Activated CD8-positive, alpha-beta memory T cell treated with anti-CD3 and anti-CD28 coated beads, Interleukin-2, amount 50 U/mL, for 1 hour (primary cell): ENCODE results near the gene ST3GAL4.
"Not testable (repeated sequence)": the region's sequence is repeated elsewhere in the genome, so short reads cannot be mapped to it uniquely, and the experiment has no call there.

Experiments
- DNase-seq: peaks from one replicate; pipeline ENCODE4 v3.0.0-alpha.2; 2020; ENCODE audit errors: extremely low read depth

Gene ST3GAL4

DNA sequence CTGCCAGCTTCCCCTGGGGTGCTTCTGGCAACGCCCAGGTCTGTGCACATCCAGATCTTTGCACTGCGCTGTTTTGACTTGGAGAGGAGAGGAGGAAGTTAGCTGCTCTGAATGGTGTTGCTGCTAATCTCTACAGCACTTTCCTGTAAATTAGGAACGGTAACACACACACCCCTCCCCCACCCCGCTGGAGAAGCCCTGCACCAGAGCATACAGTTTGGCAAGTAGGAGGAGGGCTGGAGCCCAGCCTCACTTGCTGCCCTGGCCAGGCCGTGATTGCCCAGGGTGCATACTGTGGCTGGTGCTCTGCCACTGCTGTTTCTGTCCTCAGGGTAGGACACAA is 31.2 kb downstream of the ST3GAL4 start:
- DNase-seq: not testable (repeated sequence)

DNA sequence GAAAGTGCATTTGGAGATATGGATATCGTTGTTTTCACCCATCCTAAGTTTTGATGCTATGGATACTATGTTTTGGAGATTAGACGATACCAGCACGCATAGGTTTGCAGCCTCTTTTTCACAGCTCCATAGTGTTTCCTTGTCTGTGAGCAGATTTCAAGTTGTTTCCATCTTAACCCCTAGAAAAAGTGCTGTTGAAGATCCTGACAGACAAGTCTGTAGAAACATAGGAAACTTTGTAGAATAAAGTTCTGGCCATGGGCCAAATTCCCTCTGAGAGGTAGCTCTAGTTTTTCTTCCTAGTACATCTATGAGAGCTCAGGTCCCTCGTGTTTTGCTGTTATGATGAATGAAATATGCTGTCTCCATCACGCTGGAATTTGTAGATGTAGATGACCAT is 32.4 kb downstream of the ST3GAL4 start:
- DNase-seq: no peak

DNA sequence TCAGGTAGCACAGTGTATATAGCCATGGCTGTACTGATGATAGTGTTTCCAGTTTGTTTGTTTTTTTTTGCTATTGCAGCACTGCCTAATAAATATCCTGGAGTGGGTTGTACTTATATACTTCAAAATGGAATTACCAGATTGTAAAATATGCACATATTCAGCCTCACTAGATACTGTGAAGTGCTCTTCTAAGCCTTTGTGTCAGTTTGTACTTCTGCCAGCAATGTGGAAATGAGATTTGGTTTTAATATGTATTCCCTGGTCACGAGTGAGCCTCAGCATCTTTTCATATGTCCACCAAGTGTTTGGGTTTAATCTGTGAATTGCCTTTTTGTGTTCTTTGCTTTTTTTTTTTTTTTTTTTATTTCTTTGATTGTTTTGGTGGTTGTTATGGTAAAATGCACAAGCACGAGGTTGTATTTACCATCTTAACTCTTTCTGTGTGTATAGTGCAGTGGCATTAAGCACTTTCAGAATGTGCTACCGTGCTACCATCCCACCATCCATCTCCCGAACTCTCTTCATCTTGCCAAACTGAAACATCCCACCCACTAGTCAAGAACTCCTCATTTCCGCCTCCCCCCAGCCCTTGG is 34.9 kb downstream of the ST3GAL4 start:
- no peak for DNase-seq

DNA sequence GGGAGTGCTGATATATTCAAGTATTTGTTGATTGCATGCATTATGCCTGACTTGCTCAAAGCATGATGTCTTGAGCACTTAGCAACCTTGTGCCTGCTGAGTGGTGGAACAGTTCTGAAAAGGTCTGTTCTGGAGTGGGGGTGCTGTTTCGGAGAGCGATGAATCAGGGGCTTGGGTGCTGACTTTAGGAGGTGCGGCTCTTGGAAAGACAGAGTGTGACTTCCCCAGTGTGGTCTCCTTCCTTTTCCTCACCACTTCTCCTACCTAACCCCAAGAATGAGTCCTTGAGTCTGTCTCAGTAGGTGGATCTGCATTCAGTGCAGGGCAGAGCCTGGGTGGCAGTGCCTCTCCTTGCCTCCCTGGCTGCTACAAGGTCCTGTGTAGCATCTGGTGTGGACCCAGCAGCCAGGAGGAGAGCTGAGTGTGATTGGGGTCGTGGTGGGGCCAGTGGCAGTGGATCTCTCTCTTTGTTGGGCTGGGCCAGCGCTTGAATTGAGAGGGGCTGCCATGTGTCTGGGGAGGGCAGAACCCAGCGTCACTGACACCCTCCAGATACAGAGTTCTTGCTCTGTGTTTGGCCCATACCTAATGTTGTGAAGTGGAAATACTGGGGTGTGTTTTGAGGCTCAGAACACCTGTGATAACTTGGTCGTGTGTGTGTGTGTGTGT is 35.9 kb downstream of the ST3GAL4 start:
- DNase-seq: no peak

- no peak for DNase-seq
Observed at GRCh38 chr11:126391970-126392632, 36.6 kb downstream of the ST3GAL4 start.

DNA sequence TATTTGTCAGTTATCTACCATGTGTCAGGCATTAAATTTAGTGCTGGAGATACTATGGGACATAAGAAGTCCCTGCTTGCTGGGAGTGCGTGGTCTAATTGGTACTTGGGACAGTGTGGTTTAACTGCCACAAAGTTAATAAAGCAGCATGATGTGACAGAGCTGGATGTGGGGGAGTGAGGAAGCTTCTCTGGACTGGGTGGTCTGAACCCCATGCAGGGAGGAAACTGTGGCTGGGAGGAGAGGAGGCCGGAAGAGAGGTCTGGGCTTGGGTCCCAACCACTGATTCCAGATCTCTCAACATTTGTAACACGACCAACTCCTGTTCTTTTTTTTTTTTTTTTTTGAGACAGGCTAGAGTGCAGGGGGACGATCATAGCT is 37.1 kb downstream of the ST3GAL4 start:
- no peak for DNase-seq

DNA sequence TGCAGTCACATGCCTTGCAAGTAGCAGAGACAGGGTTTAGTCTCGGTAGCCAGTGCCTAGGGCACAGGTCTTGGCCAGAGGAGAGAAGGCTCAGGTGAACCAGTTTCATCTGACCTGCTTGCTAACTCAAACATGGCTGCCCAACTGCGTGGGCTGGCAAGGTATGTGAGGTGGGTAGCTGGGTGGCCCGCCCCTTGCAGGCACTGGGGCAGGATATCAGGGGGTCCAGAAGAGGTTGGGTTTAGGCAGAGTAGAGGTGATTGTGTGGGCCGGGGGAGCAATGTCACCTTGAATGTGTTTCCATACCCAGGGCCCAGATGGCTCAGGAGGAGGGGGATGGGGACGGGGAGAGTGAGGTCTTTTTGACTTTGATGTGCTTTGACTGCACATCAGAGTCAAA is 37.7 kb downstream of the ST3GAL4 start:
- DNase-seq: no peak

DNA sequence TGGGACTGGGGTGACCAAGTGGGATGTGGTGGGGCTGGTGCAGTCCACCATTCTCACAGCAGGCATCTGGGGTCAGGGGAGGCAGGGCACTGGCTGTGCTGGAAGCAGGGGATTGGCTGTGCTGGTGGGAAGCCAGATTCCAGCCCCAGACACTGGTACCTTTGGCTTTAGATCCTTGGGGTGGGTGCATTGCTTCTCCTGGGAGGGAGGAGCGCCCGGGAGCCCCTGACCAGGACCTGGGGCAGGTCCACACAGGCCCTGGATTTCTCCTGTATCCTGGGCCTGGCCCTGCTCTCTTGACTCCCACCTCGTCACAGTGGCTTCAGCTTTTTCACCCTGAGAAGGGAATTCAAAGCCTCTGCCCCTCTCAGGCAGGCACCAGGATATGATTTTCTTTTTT is 38.5 kb downstream of the ST3GAL4 start:
- DNase-seq: no peak

GRCh38 chr11:126394634-126395072 is 39.2 kb downstream of the ST3GAL4 start:
- not testable (repeated sequence) for DNase-seq

DNA sequence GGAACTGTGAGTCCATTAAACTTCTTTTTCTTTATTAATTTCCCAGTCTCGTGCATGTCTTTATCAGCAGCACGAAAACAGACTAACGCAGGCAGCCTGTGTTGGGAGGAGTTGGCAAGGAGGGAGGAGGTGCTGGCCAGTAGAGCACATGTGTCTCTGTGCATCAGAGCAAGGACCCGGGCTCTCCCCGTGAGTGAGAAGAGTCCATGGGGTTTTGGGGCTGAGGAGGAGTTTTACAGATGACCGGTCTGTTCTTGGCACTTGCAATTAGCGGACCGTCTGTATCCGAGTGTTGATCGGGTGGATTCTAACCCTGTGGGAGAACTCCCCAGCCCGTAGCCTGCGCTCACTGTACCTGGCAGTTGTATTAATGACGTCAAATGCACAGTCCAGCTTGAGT is 40.3 kb downstream of the ST3GAL4 start:
- not testable (repeated sequence) for DNase-seq

- DNase-seq: not testable (repeated sequence)
Observed at GRCh38 chr11:126396266-126396665, 40.8 kb downstream of the ST3GAL4 start.

DNA sequence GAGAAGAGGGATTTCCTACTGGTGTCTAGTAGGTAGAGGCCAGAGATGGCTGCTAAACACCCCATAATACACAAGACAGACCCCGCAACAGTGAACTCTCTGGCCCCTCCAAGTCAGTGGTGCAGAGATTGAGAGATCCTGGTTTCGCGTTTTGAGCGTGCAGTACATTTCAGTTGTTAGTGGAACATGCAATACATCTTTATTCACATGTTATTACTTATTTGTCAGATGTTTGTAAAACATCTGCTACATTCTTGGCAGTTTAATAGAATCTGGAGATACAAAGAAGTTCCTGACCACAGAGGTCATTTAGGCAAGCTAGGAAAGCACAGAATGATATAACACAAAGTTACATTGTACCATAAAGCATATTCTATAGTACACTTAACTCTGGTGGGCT is 41.5 kb downstream of the ST3GAL4 start:
- no peak for DNase-seq

- DNase-seq: no peak
Observed at GRCh38 chr11:126398296-126398695, 42.8 kb downstream of the ST3GAL4 start.

DNA sequence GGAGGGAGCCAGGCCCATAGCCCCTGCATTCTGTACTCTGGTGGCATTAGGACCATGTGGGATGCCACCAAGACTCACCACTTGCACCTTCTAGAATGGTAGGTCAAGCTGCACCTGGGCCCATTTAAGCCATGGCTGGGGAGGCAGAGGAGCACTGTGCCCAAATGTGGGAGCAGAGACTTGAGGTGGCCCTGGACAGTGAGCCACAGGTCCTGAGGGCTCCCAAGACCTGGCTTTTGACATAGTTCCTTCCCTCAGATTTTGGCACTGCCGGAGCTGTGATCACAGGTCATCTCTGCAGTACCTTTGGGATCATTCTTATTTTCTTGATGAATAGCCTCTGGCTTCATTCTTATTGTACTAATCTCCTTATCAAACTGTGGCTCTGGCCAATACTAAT is 43.2 kb downstream of the ST3GAL4 start:
- DNase-seq: no peak

- DNase-seq: no peak
Observed at GRCh38 chr11:126400019-126400418, 44.5 kb downstream of the ST3GAL4 start.

DNA sequence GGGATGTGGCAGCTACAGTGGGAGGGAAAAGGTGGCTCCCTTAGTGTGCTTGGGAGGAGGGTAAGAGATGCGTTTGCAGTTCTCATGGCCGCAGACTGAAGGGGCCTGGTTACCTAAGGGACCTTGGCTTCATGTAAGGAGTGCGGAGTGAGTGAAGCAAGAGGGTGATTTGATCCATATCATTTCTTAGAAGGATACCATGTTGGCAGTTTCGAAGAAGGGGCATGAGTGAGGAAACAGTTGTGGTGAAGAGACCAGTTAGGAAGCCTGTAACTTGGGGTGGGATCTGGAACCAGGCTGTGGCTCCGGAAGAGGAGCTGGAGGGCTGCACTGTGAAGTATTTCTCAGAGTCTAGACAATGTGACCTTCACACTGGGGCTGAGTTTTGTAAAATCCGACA is 45.0 kb downstream of the ST3GAL4 start:
- no peak for DNase-seq

DNA sequence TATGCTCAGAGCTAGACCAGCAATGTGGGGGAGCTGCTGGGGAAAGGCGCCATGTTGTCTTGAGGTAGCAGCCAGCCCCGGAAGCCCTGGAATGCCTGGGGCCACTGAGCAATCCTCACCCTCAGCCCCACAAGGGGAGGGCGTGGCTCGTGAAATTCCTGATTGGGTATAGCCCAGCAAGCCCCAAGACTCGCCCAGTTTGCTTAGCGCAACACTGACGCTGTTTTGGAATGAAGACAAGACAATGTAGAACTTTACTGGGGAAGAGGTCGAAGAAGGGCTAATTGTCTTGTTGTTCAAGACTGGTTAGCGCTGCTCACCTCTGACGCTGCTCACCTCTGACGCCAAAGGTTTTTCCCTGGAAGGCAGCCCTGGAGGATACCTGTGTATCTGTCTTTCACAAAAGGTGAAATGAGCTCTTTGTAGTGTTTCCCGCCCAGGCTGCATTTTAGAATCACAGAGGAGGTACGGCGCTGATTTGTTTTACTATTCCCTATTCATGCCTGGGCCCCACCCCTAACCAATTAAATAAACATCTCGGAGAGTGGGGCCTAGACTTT is 47.6 kb downstream of the ST3GAL4 start:
- no peak for DNase-seq

DNA sequence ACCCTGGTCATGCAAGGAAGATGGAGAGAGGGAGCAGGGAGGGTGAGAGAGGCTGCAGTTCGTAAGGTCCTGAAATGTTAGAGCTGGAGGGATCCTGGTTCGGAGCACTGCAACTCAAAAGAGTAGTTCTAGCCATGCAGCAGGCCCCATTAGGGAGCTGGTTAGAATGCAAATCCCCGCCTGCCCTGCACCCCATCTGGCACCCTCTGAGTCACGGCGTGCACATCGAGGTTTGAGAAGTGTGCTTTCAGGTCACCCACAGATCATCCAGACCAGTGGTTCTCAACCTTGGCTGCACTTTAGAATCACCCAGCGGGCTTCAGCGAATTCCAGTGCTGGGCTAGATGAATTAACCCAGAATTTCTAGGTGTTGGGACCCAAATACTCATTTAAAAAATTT is 48.2 kb downstream of the ST3GAL4 start:
- DNase-seq: no peak

DNA sequence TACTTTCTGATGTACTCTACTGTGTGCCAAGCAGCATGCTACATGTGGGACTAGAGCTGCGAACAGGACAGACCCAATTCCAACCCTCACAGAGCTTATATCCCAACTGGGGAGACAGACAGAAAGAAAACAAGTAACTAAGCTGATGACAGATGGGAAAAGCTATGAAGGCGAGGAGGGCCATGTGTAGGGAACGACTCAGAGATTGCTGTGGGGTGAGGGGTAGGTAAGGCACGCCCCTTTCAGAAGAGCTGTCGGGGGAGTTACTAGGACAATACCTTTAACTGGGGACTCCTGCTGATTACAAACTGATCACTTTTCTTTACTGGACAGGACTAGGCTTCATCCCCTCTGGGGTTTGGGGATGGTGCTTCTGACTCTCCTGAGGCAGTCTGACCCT is 48.9 kb downstream of the ST3GAL4 start:
- DNase-seq: no peak

- DNase-seq: no peak
Observed at GRCh38 chr11:126405374-126405773, 49.9 kb downstream of the ST3GAL4 start.

GRCh38 chr11:126405906-126406305 is 50.4 kb downstream of the ST3GAL4 start:
- no peak for DNase-seq

DNA sequence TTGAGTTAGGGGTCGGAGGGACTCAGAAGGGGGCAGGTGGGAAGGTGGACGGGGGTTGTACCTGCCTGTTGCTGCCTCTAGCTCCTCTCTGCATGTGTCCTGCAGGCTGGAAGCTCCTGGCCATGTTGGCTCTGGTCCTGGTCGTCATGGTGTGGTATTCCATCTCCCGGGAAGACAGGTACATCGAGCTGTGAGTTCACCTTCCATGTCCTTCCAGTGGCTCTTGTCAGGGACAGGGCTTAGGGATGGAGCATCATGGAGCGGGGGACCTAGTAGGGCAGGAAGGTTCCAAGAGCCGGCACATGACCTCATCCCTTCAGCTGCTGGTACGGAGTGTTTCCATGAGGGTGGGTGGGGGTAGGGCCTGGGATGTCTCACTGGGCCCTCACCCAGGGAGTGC is 50.9 kb downstream of the ST3GAL4 start:
- DNase-seq: no peak

GRCh38 chr11:126407101-126407521 is 51.6 kb downstream of the ST3GAL4 start:
- no peak for DNase-seq
